ENCODE results near the gene MYO18B. TPM values are rescaled to one million over a fixed set of nuclear protein-coding genes. Genes with fewer than 3 reads are reported as not detected.

The MYO18B gene
- total and polyA plus RNA-seq, 7 experiments from 2014 or later: 0.22 to 0.97 (median 0.42) TPM; not detected in 2

GRCh38 chr22:25878933-25879332 lies 136.9 kb downstream of the MYO18B start:
- ChIA-PET POLR2A (no interaction called here), CTCF (no interaction called here)
- no peak for DNase-seq
- intact Hi-C loops (cut with micrococcal nuclease): no loop called here
- Histone ChIP-seq H3K4me3 (ENCODE audit: low read length) (no peak overlapping the region), H3K27ac (ENCODE audit: low read depth, low read length) (no peak overlapping the region), H3K9me3 (ENCODE audit: control insufficient read depth in 2 of 3, low read length in 3 of 3) (no peaks in the 10 kb centered on the region), H3K36me3 (ENCODE audit: control insufficient read depth in 2 of 3, insufficient read depth in 3 of 3, low read length in 3 of 3) (no peaks in the 10 kb centered on the region), H3K4me1 (ENCODE audit: control insufficient read depth in 2 of 2, insufficient read depth in 2 of 2, low read length in 2 of 2) (no peaks in the 10 kb centered on the region), H3K27me3 (ENCODE audit: control insufficient read depth in 2 of 2, insufficient read depth in 2 of 2, low read length in 2 of 2) (no peaks in the 10 kb centered on the region)
- H3K27ac Mint-ChIP-seq: no peak overlapping the region
- H3K27me3 Mint-ChIP-seq: peaks cover 13 to 30% (median 23%) of the 10 kb centered on the region in 5 donors
- no peak for ATAC-seq
- no peaks in the 10 kb centered on the region for H3K4me1 Mint-ChIP-seq
- H3K4me3 Mint-ChIP-seq: no peak overlapping the region
- H3K36me3 Mint-ChIP-seq: no peaks in the 10 kb centered on the region
- no peaks in the 10 kb centered on the region for H3K9me3 Mint-ChIP-seq

DNA sequence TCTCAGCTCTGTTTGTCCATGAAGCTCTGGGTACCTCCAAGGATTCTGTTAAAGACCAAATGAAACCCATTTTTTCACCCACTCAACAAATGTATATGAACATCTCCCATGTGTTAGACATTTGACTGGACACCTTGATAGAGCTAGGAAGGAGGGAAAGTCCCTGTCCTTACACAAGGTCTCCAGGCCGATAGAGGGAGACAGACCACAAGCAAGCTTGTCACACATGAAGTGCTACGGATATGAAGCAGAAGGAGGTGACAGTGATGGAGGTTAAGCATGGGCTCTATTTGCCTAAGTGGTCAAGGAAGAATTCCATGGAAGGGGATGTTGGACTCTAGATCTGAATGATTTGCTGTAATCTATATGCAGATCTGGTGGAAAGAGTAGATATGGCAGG lies 138.5 kb downstream of the MYO18B start:
- H3K9me3 ChIP-seq (ENCODE audit: control insufficient read depth in 2 of 3, low read length in 3 of 3): no peaks in the 10 kb centered on the region
- ATAC-seq (no peak), DNase-seq (no peak)
- no peaks in the 10 kb centered on the region for H3K36me3 Mint-ChIP-seq
- H3K4me1 ChIP-seq (ENCODE audit: control insufficient read depth in 2 of 2, insufficient read depth in 2 of 2, low read length in 2 of 2): no peaks in the 10 kb centered on the region
- no peak overlapping the region for H3K4me3 Mint-ChIP-seq
- no peak overlapping the region for H3K27ac Mint-ChIP-seq
- H3K27ac ChIP-seq (ENCODE audit: low read depth, low read length): no peak overlapping the region
- H3K27me3 ChIP-seq (ENCODE audit: control insufficient read depth in 2 of 2, insufficient read depth in 2 of 2, low read length in 2 of 2): no peaks in the 10 kb centered on the region
- peaks cover 12 to 33% (median 25%) of the 10 kb centered on the region in 5 donors for H3K27me3 Mint-ChIP-seq
- H3K4me3 ChIP-seq (ENCODE audit: low read length): no peak overlapping the region
- peaks cover 0 to 2% (median 0%) of the 10 kb centered on the region in 11 donors for H3K9me3 Mint-ChIP-seq
- ChIA-PET POLR2A (no interaction called here), CTCF (no interaction called here)
- intact Hi-C loops (cut with micrococcal nuclease): no loop called here
- H3K36me3 ChIP-seq (ENCODE audit: control insufficient read depth in 2 of 3, insufficient read depth in 3 of 3, low read length in 3 of 3): no peaks in the 10 kb centered on the region
- no peaks in the 10 kb centered on the region for H3K4me1 Mint-ChIP-seq

DNA sequence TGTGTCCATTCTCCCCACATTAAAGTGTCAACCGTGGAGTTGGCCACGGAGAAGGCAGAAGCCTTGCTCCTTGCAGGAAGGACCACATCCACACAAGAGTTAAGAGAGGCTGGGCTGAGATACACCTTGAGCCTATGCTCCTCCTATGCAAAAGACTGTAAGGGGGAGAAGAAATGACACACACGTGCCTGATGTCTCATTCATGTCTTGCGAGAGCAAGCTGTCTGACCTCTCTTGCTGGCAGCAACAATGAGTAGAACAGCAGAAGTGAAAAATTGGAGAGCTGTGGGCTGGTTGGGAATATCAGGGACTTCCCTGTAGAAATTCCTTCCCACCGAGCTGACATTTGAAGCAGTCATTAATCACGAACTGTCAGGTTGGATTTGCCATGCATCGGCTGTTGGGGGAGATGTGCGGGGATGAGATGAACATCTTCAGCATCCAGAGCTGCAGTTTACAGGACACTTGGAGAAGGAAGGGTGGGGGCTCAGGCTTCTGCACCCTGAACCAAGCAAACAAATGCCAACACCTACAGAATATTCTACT lies 139.3 kb downstream of the MYO18B start:
- Histone ChIP-seq H3K36me3 (ENCODE audit: control insufficient read depth in 2 of 3, insufficient read depth in 3 of 3, low read length in 3 of 3) (no peaks in the 10 kb centered on the region), H3K4me3 (ENCODE audit: low read length) (no peak overlapping the region), H3K27me3 (ENCODE audit: control insufficient read depth in 2 of 2, insufficient read depth in 2 of 2, low read length in 2 of 2) (no peaks in the 10 kb centered on the region), H3K4me1 (ENCODE audit: control insufficient read depth in 2 of 2, insufficient read depth in 2 of 2, low read length in 2 of 2) (no peaks in the 10 kb centered on the region), H3K27ac (ENCODE audit: low read depth, low read length) (no peak overlapping the region), H3K9me3 (ENCODE audit: control insufficient read depth in 2 of 3, low read length in 3 of 3) (no peaks in the 10 kb centered on the region)
- intact Hi-C loops (cut with micrococcal nuclease): no loop called here
- ChIA-PET POLR2A (no interaction called here), CTCF (no interaction called here)
- no peak for ATAC-seq
- Mint-ChIP-seq H3K27ac (no peak overlapping the region), H3K4me1 (no peaks in the 10 kb centered on the region), H3K4me3 (no peak overlapping the region), H3K36me3 (no peaks in the 10 kb centered on the region), H3K27me3 (peaks cover 9 to 26% (median 18%) of the 10 kb centered on the region in 5 donors), H3K9me3 (peaks cover 0 to 2% (median 0%) of the 10 kb centered on the region in 11 donors)
- no peak for DNase-seq

DNA sequence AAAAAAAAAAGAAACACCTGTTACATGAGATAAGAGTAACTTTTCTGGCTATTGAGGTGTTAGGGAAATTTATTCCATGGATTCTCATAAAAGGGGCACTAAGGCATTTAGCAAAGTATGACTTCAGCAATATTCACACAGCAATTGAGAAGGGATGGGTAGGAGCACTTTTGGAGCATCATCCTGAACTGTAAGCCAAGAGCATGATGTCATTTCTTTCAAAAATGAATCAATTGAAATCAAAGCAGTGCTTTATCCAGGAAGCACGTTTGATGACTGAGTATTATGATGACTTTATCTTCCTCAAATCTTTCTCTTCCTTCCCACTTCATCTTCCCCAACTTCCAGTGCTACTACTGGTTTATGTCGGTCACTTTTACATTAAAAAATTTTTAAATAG lies 140.4 kb downstream of the MYO18B start:
- DNase-seq (no peak), ATAC-seq (no peak)
- H3K4me1 Mint-ChIP-seq: no peaks in the 10 kb centered on the region
- H3K27ac Mint-ChIP-seq: no peak overlapping the region
- Histone ChIP-seq H3K4me3 (ENCODE audit: low read length) (no peak overlapping the region), H3K36me3 (ENCODE audit: control insufficient read depth in 2 of 3, insufficient read depth in 3 of 3, low read length in 3 of 3) (no peaks in the 10 kb centered on the region), H3K27ac (ENCODE audit: low read depth, low read length) (no peak overlapping the region), H3K4me1 (ENCODE audit: control insufficient read depth in 2 of 2, insufficient read depth in 2 of 2, low read length in 2 of 2) (no peaks in the 10 kb centered on the region), H3K27me3 (ENCODE audit: control insufficient read depth in 2 of 2, insufficient read depth in 2 of 2, low read length in 2 of 2) (no peaks in the 10 kb centered on the region), H3K9me3 (ENCODE audit: control insufficient read depth in 2 of 3, low read length in 3 of 3) (no peaks in the 10 kb centered on the region)
- no peak overlapping the region for H3K4me3 Mint-ChIP-seq
- peaks cover 0 to 2% (median 0%) of the 10 kb centered on the region in 11 donors for H3K9me3 Mint-ChIP-seq
- ChIA-PET POLR2A (no interaction called here), CTCF (no interaction called here)
- peaks cover 9 to 19% (median 18%) of the 10 kb centered on the region in 5 donors for H3K27me3 Mint-ChIP-seq
- H3K36me3 Mint-ChIP-seq: no peaks in the 10 kb centered on the region
- intact Hi-C loops (cut with micrococcal nuclease): no loop called here

DNA sequence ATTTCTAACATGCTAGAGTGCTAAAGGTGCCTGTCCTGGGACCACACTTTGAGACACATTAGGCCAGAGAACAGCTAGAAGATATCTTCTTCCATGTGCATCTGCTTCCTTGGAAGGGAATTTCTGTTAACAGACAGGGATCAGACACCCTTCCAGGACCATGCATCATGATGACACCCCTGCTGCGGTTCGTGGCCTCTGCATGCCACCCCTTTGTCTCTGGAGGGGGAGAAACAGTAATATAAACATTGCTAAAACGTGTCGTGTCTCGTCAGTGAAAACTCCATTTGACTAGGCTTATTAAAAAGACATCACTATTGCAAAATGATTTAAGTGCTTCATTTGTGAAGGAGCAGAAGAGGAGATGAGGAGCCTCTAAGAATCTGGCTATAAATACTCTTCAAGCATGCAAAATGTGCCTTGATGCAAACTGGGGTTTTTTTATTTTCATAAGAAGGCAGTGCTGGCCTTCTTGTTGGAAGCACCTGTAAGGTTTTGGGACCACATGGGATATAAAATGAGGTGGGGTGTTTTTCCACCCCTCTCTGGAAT lies 141.6 kb downstream of the MYO18B start:
- H3K36me3 Mint-ChIP-seq: no peaks in the 10 kb centered on the region
- no peak overlapping the region for H3K27ac Mint-ChIP-seq
- Histone ChIP-seq H3K36me3 (ENCODE audit: control insufficient read depth in 2 of 3, insufficient read depth in 3 of 3, low read length in 3 of 3) (no peaks in the 10 kb centered on the region), H3K9me3 (ENCODE audit: control insufficient read depth in 2 of 3, low read length in 3 of 3) (no peaks in the 10 kb centered on the region), H3K4me3 (ENCODE audit: low read length) (no peak overlapping the region), H3K27ac (ENCODE audit: low read depth, low read length) (no peak overlapping the region), H3K27me3 (ENCODE audit: control insufficient read depth in 2 of 2, insufficient read depth in 2 of 2, low read length in 2 of 2) (no peaks in the 10 kb centered on the region), H3K4me1 (ENCODE audit: control insufficient read depth in 2 of 2, insufficient read depth in 2 of 2, low read length in 2 of 2) (no peaks in the 10 kb centered on the region)
- DNase-seq (no peak), ATAC-seq (no peak)
- peaks cover 6 to 15% (median 11%) of the 10 kb centered on the region in 5 donors for H3K27me3 Mint-ChIP-seq
- no peak overlapping the region for H3K4me3 Mint-ChIP-seq
- CTCF ChIA-PET: no interaction called here
- peaks cover 0 to 2% (median 0%) of the 10 kb centered on the region in 11 donors for H3K9me3 Mint-ChIP-seq
- intact Hi-C loops (cut with micrococcal nuclease): no loop called here
- no peaks in the 10 kb centered on the region for H3K4me1 Mint-ChIP-seq
- POLR2A ChIA-PET: no interaction called here

- Mint-ChIP-seq H3K36me3 (no peaks in the 10 kb centered on the region), H3K27ac (no peak overlapping the region), H3K9me3 (peaks cover 0 to 2% (median 0%) of the 10 kb centered on the region in 11 donors), H3K27me3 (peaks cover 7 to 18% (median 16%) of the 10 kb centered on the region in 5 donors), H3K4me1 (no peaks in the 10 kb centered on the region), H3K4me3 (no peak overlapping the region)
- H3K36me3 ChIP-seq (ENCODE audit: control insufficient read depth in 2 of 3, insufficient read depth in 3 of 3, low read length in 3 of 3): no peaks in the 10 kb centered on the region
- H3K27ac ChIP-seq (ENCODE audit: low read depth, low read length): no peak overlapping the region
- no peaks in the 10 kb centered on the region for H3K4me1 ChIP-seq (ENCODE audit: control insufficient read depth in 2 of 2, insufficient read depth in 2 of 2, low read length in 2 of 2)
- H3K4me3 ChIP-seq (ENCODE audit: low read length): no peak overlapping the region
- intact Hi-C loops (cut with micrococcal nuclease): no loop called here
- CTCF ChIA-PET: no interaction called here
- DNase-seq (no peak), ATAC-seq (no peak)
- H3K27me3 ChIP-seq (ENCODE audit: control insufficient read depth in 2 of 2, insufficient read depth in 2 of 2, low read length in 2 of 2): no peaks in the 10 kb centered on the region
- H3K9me3 ChIP-seq (ENCODE audit: control insufficient read depth in 2 of 3, low read length in 3 of 3): no peaks in the 10 kb centered on the region
- POLR2A ChIA-PET: no interaction called here
Observed at GRCh38 chr22:25884121-25884520, 142.1 kb downstream of the MYO18B start.

GRCh38 chr22:25888399-25889054 lies 146.5 kb downstream of the MYO18B start:
- ChIA-PET POLR2A (no interaction called here), CTCF (no interaction called here)
- intact Hi-C loops (cut with micrococcal nuclease): no loop called here
- Histone ChIP-seq H3K9me3 (ENCODE audit: control insufficient read depth in 2 of 3, low read length in 3 of 3) (no peaks in the 10 kb centered on the region), H3K4me3 (ENCODE audit: low read length) (no peak overlapping the region), H3K4me1 (ENCODE audit: control insufficient read depth in 2 of 2, insufficient read depth in 2 of 2, low read length in 2 of 2) (no peaks in the 10 kb centered on the region), H3K36me3 (ENCODE audit: control insufficient read depth in 2 of 3, insufficient read depth in 3 of 3, low read length in 3 of 3) (no peaks in the 10 kb centered on the region), H3K27ac (ENCODE audit: low read depth, low read length) (no peak overlapping the region), H3K27me3 (ENCODE audit: control insufficient read depth in 2 of 2, insufficient read depth in 2 of 2, low read length in 2 of 2) (no peaks in the 10 kb centered on the region)
- no peak for ATAC-seq
- Mint-ChIP-seq H3K27ac (no peak overlapping the region), H3K4me3 (no peak overlapping the region), H3K27me3 (peaks cover 4 to 30% (median 16%) of the 10 kb centered on the region in 5 donors), H3K4me1 (no peaks in the 10 kb centered on the region), H3K36me3 (no peaks in the 10 kb centered on the region), H3K9me3 (peaks cover 0 to 2% (median 0%) of the 10 kb centered on the region in 11 donors)
- no peak for DNase-seq
